ENCODE results near the gene TSHZ2.

The TSHZ2 gene

DNA sequence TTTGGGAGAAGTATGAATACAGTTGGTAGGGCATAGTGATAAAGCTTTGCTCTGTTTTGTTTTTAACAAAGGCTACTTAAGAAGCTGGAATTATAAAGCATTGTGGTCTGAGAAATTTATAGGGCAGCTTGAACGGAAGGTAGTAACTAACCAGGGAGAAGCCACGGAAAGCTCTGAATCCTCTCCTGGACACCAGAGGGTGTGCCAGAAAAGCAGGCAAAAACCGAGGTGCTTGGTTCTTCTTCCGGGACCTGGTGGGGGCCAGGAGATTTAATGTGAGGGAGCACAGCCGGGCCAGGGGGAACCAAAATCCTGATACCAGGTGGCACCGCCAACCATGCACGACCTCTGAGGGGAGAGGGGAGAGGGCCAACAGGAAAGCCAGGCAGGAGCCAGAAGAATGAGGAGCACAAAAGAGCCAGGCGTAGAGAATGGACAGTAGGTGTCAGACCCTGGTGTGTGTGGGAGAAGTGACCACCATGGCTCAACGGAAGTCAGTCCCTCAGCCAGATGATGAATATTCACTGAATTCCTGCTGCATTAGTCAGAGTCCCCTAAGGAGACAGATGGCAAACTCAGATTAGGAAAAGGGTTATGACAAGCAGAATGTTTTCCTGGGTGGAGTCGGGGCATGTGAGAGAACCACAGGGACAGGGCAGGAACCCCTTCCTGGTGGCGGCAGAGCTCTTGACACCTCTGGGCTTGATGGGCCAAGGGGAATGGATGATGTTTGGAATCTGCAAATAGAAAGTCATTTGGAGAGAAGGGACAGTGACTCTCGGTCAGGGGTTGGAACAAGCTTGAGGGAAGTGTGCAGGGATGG is 359.2 kb downstream of the TSHZ2 start:
- no peak for DNase-seq

DNA sequence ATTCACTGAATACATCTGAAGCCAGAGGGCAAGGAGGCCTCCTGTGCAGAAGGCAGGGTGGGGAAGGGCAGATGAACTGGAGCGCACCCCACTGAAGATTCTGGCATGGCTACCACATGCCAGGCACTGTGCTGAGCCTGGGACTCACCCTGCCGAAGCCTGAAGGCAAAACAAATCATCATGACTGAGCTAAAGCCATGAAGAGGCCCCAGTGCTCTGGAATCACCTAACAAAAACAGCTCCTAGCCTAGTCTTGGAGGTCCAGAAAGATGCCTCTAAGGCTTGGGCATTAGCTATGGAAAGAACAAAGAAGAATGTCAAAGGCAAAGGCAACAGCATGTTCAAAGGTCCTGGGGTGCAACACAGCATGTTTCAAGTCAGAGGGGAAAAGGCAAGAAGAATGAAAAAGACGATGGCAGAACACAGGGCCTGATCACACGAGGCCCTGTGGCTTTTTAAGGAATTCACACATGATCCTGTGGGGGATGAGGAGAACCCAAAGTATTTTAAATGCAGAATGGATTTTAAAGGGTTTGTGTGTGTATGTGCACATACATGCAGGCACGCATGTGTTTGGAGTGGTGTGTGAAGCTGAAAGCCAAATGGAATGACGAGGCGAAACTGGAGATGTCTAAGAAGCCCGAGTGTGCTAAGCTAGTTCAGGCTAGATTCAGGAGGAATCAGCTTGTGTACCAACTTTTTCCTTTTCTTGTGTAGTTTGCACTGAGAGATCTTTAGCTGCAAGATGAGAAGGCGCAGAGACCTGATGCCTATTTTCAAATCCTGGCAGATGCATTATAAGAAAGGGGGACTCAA is 360.1 kb downstream of the TSHZ2 start:
- no peak for DNase-seq

DNA sequence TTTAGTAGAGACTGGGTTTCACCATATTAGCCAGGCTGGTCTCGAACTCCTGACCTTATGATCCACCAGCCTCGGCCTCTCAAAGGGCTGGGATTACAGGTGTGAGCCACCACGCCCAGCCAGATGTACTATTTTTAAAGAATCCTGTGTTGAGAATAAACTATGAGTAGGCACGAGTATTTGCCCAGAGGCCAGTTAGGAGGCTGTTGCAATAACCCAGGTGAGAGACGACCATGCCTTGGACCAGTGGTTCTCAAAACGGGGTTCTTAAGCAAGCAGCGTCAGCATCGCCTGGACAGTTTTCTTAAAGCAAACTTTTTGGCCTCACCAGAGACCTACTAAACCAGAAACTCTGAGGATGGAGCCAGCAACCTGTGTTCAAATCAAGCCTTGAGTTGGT is 362.7 kb downstream of the TSHZ2 start:
- no peak for DNase-seq

DNA sequence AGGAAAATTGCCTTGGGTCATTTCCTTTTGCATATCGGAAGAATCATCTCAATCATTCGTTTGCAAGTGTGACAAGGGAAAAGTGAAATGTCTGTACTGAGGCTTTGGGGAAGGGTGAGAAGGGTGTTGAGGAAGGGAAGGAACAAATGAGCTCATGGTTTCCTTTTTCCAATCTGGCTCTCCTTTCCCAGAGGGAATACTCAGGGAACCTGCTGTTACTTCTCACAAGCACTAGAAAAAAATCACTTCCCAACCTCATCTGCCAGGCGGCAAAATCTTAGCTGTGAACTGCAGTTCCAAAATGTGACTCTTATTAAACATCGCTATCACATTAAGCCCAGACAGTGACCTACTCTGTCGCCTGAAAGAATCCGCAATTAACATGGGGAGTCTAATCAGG is 363.4 kb downstream of the TSHZ2 start:
- DNase-seq = no peak

DNA sequence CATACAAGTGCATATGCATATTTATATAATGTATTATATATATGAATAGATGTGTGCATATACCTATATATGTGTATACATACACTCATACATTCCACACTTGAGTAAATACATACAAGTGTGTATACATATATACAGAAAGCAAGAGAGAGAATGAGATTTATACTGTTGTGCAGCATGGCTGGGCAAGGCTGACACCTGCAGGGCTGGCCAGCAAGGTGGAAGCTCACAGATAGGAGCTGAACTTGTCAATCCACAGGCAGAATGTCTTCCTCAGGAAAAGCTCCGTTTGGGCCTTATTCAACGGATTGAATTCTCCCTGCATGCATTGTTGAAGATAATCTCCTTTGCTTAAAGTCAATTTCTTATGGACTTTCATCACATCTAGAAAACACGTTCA is 364.7 kb downstream of the TSHZ2 start:
- no peak for DNase-seq

DNA sequence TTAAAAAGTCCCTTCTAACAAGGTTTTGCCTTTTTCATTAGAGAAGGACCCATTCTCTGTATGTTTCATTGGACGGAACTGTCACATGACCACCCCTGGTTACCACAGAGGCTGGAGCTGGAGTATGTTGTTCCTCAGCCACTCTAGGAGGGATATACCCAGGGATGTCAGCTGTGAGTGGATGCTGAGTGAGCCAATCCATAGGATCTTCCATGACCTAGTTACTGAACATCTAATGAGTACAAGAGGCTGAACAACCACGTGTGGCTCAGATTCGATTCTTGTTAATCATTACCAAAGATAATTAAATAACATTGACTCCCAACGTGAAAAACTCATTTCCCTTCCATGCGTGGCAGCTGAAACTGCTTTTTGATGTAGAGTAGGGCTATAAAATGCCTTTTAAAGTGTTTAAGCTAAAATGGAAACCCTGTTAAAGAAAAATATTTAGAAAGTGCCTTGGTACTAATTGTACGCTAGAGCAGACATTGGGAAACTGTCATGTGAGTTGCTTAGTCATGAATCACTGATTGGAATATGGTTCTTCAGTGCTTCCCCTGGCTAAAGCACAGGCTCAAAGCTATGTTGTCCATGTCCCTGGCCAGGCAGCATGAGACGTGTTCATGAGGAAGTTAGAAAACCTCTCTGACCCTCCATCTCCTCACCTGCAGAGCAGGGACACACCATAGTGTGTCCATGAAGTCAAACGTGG is 365.4 kb downstream of the TSHZ2 start:
- no peak for DNase-seq

DNA sequence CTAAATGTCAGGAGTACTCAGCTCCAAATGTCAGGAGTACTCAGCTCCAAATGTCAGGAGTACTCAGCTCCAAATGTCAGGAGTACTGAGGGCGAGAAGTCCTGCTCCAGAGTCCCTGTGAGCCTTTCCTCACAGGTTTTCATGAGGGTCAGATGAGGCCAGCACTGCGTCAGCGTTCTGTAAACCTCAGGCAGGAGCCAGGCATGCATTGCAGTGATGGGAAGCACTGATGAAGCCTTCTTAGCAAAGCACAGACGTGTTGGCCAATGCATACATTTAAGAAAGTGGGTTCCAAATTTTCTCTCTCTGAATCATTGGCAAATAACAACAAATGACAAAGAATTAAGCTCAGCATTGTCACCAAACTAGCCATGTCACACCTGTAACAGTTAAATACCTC is 366.6 kb downstream of the TSHZ2 start:
- no peak for DNase-seq

DNA sequence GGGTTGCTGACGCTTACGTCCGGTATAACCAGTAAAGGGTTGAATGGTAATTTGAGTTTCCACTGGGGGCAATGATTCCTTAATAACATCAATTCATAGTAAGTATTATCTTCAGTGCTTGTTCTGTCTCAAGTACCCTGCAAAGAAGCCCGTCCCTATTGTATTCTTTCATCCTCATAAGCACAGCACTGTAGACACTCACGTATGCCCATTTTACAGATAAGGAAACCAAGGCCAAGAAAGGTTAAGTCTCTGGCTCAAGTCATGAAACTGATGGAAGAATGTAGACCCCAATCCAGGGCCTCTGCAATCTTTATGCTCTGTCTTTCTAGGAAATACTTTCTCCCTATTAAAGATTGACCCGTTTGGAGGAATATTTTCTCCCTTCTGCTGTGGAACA is 370.3 kb downstream of the TSHZ2 start:
- DNase-seq = no peak

DNA sequence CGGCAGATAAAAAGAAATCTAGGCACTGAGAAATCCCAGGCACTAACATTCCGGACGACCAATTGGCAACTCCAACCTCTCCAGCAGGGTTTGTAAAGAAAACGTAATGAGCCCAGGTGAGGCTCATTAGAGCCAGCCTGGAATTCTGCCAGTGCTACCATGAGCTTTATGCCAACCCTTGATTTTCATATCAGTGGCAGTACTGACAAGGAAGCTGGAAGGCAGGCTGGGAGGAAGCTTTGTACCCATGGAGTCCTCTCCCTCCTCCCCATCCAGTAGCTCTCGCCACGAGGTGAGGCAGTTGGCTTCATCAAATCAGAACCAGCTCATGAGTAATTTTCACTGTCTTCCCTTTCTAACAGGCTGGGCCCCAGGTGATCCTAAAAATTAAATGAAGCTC is 371.3 kb downstream of the TSHZ2 start:
- DNase-seq = no peak

DNA sequence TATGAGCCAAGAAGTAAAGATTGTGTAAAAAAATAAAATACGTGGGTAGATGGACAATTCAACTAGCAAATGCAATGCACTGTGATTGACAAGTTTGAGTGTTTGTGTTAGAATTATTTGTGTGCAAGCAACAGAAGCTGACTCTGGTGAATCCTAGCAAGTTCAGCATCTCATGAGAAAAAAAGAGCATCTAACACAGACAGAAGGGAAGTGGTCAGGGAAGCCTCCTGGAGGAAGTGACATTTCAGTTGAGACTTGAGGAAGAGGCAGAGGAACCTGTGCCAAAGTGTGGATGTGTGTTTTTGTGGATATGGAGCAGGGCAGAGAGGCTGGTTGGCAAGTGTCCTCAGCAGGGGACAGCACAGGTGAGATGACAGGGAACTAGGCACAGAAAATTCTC is 372.7 kb downstream of the TSHZ2 start:
- DNase-seq = no peak

DNA sequence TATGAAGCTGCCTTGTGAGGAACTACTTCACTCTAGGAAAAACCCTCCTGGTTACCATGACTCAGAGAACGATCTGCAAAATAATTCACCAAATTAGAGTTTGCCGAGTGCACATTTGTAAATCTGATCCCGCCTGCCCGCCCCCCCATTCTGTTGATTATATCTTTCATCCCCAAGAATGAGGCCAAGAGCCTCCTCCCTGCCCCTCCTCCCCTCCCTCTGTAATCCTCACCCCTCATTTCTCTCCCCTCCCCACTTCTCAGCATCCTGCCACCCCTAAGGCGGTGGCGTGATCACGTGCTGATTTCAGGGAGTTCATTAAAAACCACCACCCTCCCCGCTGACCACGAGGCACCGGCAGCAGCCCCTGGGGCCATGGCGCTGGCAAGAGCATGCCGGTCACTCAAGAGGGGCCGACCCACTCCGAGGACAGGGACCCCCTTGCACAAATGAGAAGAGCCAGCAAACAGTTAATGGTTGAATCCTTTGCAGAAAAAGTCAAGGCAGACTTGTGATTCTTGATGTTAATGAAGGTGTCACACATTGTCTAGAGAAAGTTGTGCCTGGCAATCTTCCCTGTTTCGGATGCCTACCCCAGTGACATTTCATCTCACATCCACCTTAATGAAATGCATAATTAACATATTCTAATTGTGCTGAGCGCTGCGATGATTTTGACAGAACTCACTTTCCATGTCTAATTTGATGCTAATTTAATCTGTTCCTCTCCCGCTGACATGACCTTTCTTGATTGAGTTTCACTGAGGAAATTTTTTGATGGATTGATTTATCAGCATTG is 373.6 kb downstream of the TSHZ2 start:
- DNase-seq = no peak

DNA sequence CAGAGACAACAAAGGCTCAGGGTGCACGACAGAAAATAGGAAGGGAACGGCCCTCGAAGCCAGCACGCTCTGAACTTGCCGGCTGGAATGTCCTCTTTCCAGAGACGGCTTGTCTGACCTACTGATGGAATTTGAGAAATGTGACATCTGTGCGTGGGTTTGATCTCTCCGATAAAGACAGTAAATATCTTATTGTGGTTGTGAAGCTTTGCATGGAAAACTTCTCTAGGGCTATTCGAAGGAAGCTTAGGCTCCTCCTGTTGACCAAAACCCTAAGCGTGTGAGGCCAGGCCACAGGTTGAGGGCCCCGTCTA is 374.1 kb downstream of the TSHZ2 start:
- DNase-seq = no peak

DNA sequence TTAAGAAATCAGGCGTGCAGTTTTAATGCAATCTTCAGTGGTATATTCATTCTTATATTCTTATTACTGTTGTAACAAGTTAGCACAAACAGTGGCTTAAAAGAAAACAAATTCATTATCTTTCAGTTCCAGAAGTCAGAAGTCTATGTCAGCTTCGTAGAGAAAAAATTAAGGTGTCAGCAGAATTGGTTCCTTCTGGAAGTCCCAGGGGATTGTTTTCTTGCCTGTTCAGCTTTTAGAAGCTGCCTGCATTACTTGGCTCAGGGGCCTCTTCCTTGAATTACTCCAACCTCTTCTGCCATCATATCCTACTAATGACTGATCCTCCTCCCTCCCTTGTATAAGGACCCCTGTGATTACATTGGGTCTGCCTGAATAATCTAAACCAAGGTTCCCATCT is 377.6 kb downstream of the TSHZ2 start:
- no peak for DNase-seq

DNA sequence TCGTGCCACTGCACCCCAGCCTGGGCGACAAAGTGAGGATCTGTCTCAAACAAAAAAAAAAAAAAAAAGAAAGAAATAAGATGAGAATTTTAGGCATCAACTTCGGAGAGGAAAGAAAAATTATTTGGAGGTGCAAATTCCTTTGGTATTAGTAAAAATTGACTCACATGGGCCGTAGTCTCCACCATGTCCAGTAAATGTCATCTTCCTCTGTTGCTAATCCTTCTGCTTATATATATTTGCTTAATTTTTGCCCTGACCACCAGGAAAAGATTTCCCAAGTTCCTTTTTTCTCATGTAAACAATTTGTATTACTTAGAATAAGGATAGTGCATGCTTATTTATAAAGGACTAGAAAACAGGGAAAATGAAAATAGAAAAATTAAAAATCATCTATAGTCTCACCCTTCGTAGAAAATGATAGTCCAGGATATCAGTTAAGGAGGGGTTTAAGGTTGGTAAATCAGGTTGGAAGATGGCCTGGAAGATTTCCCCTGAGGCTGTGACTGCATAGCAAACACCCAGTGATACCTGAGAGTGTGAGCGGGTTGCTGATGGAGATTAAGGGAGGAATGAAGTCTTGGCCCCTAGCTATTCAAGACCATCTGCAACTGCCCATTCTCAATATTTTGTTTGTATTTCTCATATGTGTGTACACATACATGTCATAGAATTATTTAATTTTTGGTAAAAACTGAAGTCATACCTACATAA is 380.7 kb downstream of the TSHZ2 start:
- no peak for DNase-seq

DNA sequence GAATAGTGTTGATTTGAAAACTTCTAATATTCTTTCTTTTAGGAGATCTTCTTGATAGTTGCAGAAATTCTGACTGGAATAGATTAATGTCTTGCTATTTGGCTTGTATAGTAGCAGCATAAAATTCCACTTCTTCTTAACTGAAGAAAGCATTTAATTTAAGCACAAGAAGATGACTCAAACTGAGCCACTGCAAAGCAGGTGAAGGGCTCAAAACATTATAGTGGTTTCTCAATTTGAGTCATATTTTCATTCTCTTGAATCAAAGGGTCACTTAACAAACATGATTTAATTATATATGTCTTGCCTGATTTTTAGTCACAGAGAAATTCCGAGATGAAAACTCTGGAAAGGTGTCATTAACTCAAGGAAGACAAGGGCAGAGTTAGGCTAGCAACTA is 382.2 kb downstream of the TSHZ2 start:
- no peak for DNase-seq

DNA sequence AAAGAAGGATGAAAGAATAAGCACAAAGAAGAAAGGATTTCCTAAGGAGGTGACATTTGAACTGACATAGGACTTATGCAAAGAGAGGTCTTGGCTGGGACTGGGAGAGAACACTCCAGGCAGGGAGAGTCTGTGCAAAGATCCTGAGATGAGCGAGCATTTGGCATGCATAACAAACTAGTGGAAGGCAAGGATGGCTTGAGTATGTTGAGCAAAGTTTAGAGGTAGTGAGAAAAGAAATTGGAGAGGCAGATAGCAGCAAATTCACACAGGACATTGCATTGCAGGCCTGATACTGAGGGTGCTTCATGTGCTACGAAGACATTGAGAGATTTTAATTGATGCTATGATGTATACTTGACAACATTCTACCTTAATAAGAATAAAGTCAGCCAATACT is 383.6 kb downstream of the TSHZ2 start:
- DNase-seq = no peak

DNA sequence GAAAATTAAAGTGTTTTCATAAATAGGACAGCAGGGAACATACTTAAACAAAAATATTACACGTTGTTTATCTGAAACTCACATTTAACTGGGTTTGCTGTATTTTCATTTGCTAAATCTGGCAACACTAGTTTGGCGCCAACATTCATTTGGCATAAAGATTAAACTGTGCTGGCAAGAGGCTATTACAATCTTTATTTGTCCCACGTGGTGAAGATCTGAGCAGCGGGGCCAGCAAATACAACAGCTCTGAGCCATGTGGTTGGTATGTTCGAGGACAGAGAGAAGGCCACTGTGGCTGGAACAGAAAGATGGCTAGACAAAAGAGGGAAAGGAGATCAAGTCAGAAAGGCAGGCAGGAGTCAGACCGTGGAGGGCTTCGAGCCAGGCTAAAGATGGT is 387.3 kb downstream of the TSHZ2 start:
- no peak for DNase-seq

DNA sequence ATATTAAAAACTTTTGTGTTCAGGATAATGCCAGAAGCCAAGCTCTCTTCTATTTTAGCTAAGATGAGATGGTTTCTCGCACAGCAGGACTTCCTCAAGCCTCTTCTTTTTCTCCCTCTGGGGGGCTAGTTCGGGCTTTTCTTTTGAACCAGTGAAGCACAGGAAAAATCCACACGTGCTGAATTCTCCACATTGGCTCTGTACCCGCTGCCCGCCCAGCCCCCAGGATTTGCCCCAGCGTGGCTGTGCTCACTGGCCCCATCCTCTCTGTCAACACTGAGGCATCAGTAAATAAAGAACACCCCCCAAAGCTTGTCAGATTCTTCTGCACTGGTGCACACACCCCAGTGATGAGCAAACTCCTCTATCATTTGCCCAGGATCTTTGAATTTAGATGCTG is 388.7 kb downstream of the TSHZ2 start:
- no peak for DNase-seq

DNA sequence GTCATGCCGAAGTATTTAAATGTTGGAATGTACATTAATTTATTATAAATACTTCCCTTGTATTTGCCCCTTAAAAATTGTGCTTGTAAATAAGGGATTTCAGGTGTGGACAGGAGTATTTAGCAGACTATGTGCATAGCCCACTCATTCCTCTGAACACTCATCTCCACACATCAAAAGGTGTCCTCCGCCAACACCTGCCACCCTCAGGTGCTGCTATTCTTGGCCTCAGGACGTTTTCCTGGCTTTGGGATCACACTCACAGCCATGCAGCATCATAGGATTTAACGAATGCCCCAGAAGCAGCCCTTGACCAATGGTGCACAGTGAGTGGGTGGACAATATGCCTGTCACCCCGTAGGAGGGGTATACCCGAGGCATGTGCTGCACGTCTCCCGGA is 390.6 kb downstream of the TSHZ2 start:
- no peak for DNase-seq

DNA sequence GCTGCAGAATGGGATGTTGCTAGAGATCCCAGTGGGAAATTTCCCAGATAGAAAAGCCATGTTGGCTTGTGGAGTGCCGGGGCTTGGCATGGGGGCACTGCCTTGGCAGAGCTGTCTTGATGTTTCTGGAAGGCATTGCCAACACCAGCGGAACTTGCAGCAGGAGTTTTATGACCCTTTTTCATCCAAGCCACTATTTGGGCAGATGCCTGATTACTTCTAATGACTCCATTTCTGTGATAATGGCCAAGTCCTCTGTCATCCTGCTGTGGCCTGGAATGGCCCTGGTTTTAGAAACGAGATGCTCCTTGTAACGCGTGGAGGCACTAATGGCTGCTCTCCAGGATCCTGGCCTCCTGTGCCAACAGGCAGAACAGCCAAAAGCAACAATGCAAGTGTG is 392.5 kb downstream of the TSHZ2 start:
- DNase-seq = no peak

DNA sequence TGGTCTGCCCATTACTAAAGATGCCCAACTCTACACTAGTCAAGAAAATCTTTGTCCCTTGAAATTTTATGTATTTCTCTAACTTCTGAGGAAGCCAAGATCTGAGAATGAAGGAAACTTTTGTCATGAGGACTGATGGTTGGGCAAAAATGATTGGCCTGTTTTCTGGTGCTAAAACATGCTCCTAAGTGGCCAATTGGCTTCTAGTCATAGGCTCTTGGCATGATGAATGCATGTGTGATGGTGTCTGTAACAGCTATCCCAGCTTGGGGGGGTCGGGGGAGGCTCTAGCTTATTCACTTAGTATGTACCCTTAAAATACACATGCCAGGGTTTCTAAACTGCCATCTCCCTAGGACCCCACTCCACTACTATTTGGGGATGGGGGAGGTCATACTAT is 392.9 kb downstream of the TSHZ2 start:
- DNase-seq = no peak

DNA sequence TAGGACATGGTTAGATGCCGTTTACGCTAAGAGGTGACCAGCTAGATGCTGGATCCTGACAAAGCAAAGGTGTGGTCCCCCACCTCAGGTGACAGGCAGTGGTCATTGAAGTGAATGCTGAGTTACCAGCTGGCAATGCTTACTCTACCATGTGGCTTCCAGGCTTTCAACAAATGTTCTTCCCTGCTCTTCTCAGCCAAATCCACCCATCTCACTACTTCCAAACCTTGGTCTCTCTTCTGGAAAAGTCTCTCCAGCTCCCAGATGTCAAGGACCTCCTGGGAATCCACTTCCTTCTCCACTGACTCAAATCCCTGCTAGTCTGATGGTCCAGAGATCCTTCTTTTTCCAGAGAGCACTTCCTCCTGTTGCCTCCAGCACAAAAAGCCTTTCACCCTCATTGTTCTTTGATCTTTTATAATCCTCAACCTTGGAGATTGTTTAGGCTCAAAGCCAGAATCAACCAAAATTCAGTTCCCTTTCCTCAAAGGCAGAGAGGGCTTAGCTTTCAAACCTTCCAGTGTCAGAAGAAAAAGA is 393.4 kb downstream of the TSHZ2 start:
- no peak for DNase-seq

Data from activated naive CD4-positive, alpha-beta T cell treated with anti-CD3 and anti-CD28 coated beads, Interleukin-2, amount 50 U/mL, for 16 hours (primary cell).